Heart left ventricle (tissue), 16 donors: ENCODE results near the gene GLT1D1. TPM values are rescaled to one million over a fixed set of nuclear protein-coding genes. Genes with fewer than 3 reads are reported as not detected.
A peak's percentile ranks its signal among the peaks of the same experiment; 100 is the strongest.

ENCODE experiments used
- ATAC-seq, 4 donors: fragments of 200-7000 bp; cut with Tn5 transposase; one replicate each; pipeline ENCODE4 v1.9.1; 2020 to 2022; ENCODE audit warnings: moderate library complexity in 4 of 4, mild to moderate bottlenecking in 3 of 4, moderate number of reproducible peaks in 1 of 4
- DNase-seq, 5 donors: peaks; one replicate each; pipeline ENCODE4 v3.0.0-alpha.2; 2020
- H3K27ac ChIP-seq, 12 donors: fragments of 200-600 bp; sonication (generic) in 4 of 12; one replicate each; pipeline versions ENCODE4 v1.5.0 to v1.8.0; 2016 to 2022; ENCODE audit warnings: mild to moderate bottlenecking in 2 of 12
- H3K27me3 ChIP-seq, 9 donors: fragments of 200-600 bp; sonication (generic) in 2 of 9; one replicate each; pipeline versions ENCODE4 v1.5.1 to v1.8.0; 2016 to 2022; ENCODE audit warnings: mild to moderate bottlenecking in 3 of 9
- H3K36me3 ChIP-seq, 9 donors: fragments of 200-600 bp; sonication (generic) in 2 of 9; one replicate each; pipeline versions ENCODE4 v1.5.0 to v1.8.0; 2018 to 2022; ENCODE audit warnings: mild to moderate bottlenecking in 2 of 9
- H3K4me1 ChIP-seq, 12 donors: fragments of 200-600 bp; sonication (generic) in 4 of 12; one replicate each; pipeline versions ENCODE4 v1.5.0 to v1.8.0; 2016 to 2022; ENCODE audit warnings: mild to moderate bottlenecking in 3 of 12
- H3K4me3 ChIP-seq, 12 donors: fragments of 200-600 bp; sonication (generic) in 4 of 12; one replicate each; pipeline versions ENCODE4 v1.5.0 to v1.8.0; 2017 to 2022; ENCODE audit warnings: mild to moderate bottlenecking in 9 of 12, moderate library complexity in 4 of 12
- H3K9me3 ChIP-seq, 12 donors: fragments of 200-600 bp; sonication (generic) in 4 of 12; one replicate each; pipeline versions ENCODE4 v1.5.0 to v1.8.0; 2016 to 2022; ENCODE audit warnings: mild to moderate bottlenecking in 1 of 12
- CTCF ChIP-seq, 12 donors: fragments of 200-600 bp; sonication (generic) in 4 of 12; IDR thresholded peaks; one replicate each; pipeline versions ENCODE4 v1.5.0 to v1.8.0; 2018 to 2022; ENCODE audit warnings: antibody characterized with exemption in 12 of 12, mild to moderate bottlenecking in 5 of 12
- POLR2A ChIP-seq, 2 donors: fragments of 450-650 bp; IDR thresholded peaks; one replicate each; pipeline ENCODE4 v1.6.1; 2017; ENCODE audit warnings: antibody characterized with exemption in 2 of 2, mild to moderate bottlenecking in 2 of 2, moderate library complexity in 2 of 2
- WGBS, 4 donors: extraction: QIAGEN DNeasy Blood & Tissue Kit in 2 of 4; methylation state at CpG; one replicate each; pipeline versions ENCODE4 v1.1.5 to v1.1.7; 2013 to 2018; 5-methylcytosine and 5-hydroxymethylcytosine counted together
- intact Hi-C, 10 donors: fragments of 100-400 bp; cut with DNase I; formaldehyde crosslinking; loops; one replicate each; pipeline versions ENCODE4 v1.11.1 to v1.14.2; 2022
- polyA plus RNA-seq, 2 donors: library from polyadenylated mRNA; stranded (reverse); fragments of 200-250 nt; gene quantifications; one replicate each; pipeline ENCODE4 v1.2.3, GENCODE V29; 2013
- total RNA-seq, 9 donors: library from RNA; depleted of rRNA in 2 of 9; stranded (reverse); fragments of >200 nt in 2 of 9; fragmentation: NEBNext Ultra II Directional in 3 of 9; extraction: Animal tissue kit (Norgen Biotek cat#: 25700) in 3 of 9; gene quantifications; one replicate each; pipeline versions ENCODE4 v1.1.0 to v1.2.4, GENCODE V29; 2016 to 2023
- donor health status: ischemic (EF 13 %, LVEDD 7.1; RV severe dilation, severe dysfunction).
- donor health status: healthy with polysubstance abuse.
- donor health status: DM: no; HTN: yes; CAD: no.
- donor health status: DM: no; HTN: no; CAD: no.
- donor health status: ischemic (EF 25% LVEDD 6.9; RV normal size, moderate dysfunction).
- donor health status: ischemic (EF 25% LVEDD 5.7; RV mildly dilated, moderate dysfunction).
- donor health status: healthy.
- donor health status: DM: yes; HTN: yes; CAD: no.
- donor health status: ischemic (EF 35%, LVEDD 5.7; RV mildly dilated, moderate dysfunction).
- donor health status: nonischemic (EF 11% LVEDD 7.7; RV severe dilation, severe dysfunction).
- donor health status: DM: yes; HTN: yes; CAD: no.
- donor health status: PGD.
- donor health status: ischemic (EF 29% LVEDD 5.4; RV normal size, mild dysfunction).
- donor health status: nonischemic (EF 23%, LVEDD 6.1; RV moderate dilation, normal function).

GLT1D1 gene
- total and polyA plus RNA-seq, 11 donors = 0.11 to 2.3 (median 0.38) TPM

- Histone ChIP-seq H3K9me3 (no peaks in the 10 kb centered on the region), H3K4me1 (peaks cover 0 to 5% (median 0%) of the 10 kb centered on the region in 12 donors), H3K4me3 (no peak overlapping the region), H3K27me3 (no peaks in the 10 kb centered on the region), H3K27ac (no peak overlapping the region), H3K36me3 (no peaks in the 10 kb centered on the region)
- intact Hi-C loops = no loop called here
- TF ChIP-seq POLR2A (IDR thresholded peaks at IDR 0.05) (no peak), CTCF (IDR thresholded peaks at IDR 0.05) (no peak)
- DNase-seq (no peak), ATAC-seq (no peak)
- WGBS, 4 donors = 77 to 82% (median 81%) methylated on average over 11 of the region's 11 CpGs
Observed at GRCh38 chr12:128914908-128915563, 61.8 kb downstream of the GLT1D1 start.

GRCh38 chr12:128916425-128916824, 63.1 kb downstream of the GLT1D1 start:
- Histone ChIP-seq H3K27me3 (no peaks in the 10 kb centered on the region), H3K36me3 (no peaks in the 10 kb centered on the region), H3K27ac (no peak overlapping the region), H3K4me1 (peaks cover 0 to 7% (median 0%) of the 10 kb centered on the region in 12 donors), H3K9me3 (no peaks in the 10 kb centered on the region), H3K4me3 (no peak overlapping the region)
- ATAC-seq (no peak), DNase-seq (no peak)
- TF ChIP-seq CTCF (IDR thresholded peaks at IDR 0.05) (no peak), POLR2A (IDR thresholded peaks at IDR 0.05) (no peak)
- WGBS, 4 donors = 85 to 93% (median 91%) methylated on average over 4 of the region's 4 CpGs
- intact Hi-C loops = no loop called here

GRCh38 chr12:128918481-128919260, 65.4 kb downstream of the GLT1D1 start:
- Histone ChIP-seq H3K36me3 (no peaks in the 10 kb centered on the region), H3K4me1 (peaks cover 0 to 7% (median 0%) of the 10 kb centered on the region in 12 donors), H3K27me3 (no peaks in the 10 kb centered on the region), H3K9me3 (no peaks in the 10 kb centered on the region), H3K4me3 (no peak overlapping the region), H3K27ac (no peak overlapping the region)
- intact Hi-C loops = no loop called here
- DNase-seq (no peak), ATAC-seq (no peak)
- 60 to 72% (median 67%) methylated on average over 13 of the region's 13 CpGs for WGBS, 4 donors
- TF ChIP-seq POLR2A (IDR thresholded peaks at IDR 0.05) (no peak), CTCF (IDR thresholded peaks at IDR 0.05) (no peak)

- DNase-seq = no peak
- peak in 3 of 4 donors; percentile 68 to 83 (median 69) for ATAC-seq
Observed at GRCh38 chr12:128920468-128920867, 67.2 kb downstream of the GLT1D1 start.

More at GRCh38 chr12:128920468-128920867, 67.2 kb downstream of the GLT1D1 start:
- intact Hi-C loops = no loop called here
- 47 to 56% (median 51%) methylated on average over 8 of the region's 8 CpGs for WGBS, 4 donors
- no peaks in the 10 kb centered on the region for H3K9me3 ChIP-seq
- no peak for TF ChIP-seq CTCF (IDR thresholded peaks at IDR 0.05)
- no peak for TF ChIP-seq POLR2A (IDR thresholded peaks at IDR 0.05)
- no peaks in the 10 kb centered on the region for H3K36me3 ChIP-seq
- H3K4me3 ChIP-seq = no peak overlapping the region
- no peak overlapping the region for H3K27ac ChIP-seq
- H3K27me3 ChIP-seq = no peaks in the 10 kb centered on the region
- peaks cover 0 to 7% (median 0%) of the 10 kb centered on the region in 12 donors for H3K4me1 ChIP-seq
